Peyer's patch (tissue), 4 donors: ENCODE data around the gene SDHC. TPM values are rescaled to one million over a fixed set of nuclear protein-coding genes. Genes with fewer than 3 reads are reported as not detected.
"Not testable (repeated sequence)": the region's sequence is repeated elsewhere in the genome, so short reads cannot be mapped to it uniquely, and the experiment has no call there.

Experiments
- DNase-seq, 3 donors: peaks; one replicate each; pipeline ENCODE4 v3.0.0-alpha.2; 2017 to 2019
- H3K27ac ChIP-seq, 4 donors: fragments of 200-600 bp; sonication (generic); one replicate each; pipeline ENCODE4 v1.5.1; 2016 to 2019
- H3K27me3 ChIP-seq, 2 donors: fragments of 200-600 bp; sonication (generic); one replicate each; pipeline ENCODE4 v1.5.1; 2019
- H3K36me3 ChIP-seq, 3 donors: fragments of 200-600 bp; sonication (generic); one replicate each; pipeline ENCODE4 v1.5.1; 2016 to 2019
- H3K4me1 ChIP-seq, 4 donors: fragments of 200-600 bp; sonication (generic); one replicate each; pipeline ENCODE4 v1.5.1; 2016 to 2019
- H3K4me3 ChIP-seq, 4 donors: fragments of 200-600 bp; sonication (generic); 1 replicate in 3 of 4; 2 replicates in 1 of 4; pipeline ENCODE4 v1.5.1; 2016 to 2019; ENCODE audit warnings: mild to moderate bottlenecking in 1 of 4
- H3K9me3 ChIP-seq, 4 donors: fragments of 200-600 bp; sonication (generic); one replicate each; pipeline ENCODE4 v1.5.1; 2016 to 2019; ENCODE audit warnings: mild to moderate bottlenecking in 1 of 4
- CTCF ChIP-seq, 6 experiments: fragments of 450-650 bp in 4 of 6; fragments of 200-600 bp in 2 of 6; sonication (generic) in 1 of 6; IDR thresholded peaks; one replicate each; pipeline ENCODE4 v1.5.1; 2017 to 2019; ENCODE audit warnings: antibody characterized with exemption in 6 of 6, mild to moderate bottlenecking in 3 of 6, moderate library complexity in 1 of 6
- POLR2A ChIP-seq, 2 donors: fragments of 450-650 bp; IDR thresholded peaks; one replicate each; pipeline ENCODE4 v1.5.1; 2017; ENCODE audit warnings: antibody characterized with exemption in 2 of 2, mild to moderate bottlenecking in 2 of 2, moderate library complexity in 2 of 2
- total RNA-seq, 4 donors: library from RNA; depleted of rRNA; stranded (reverse); fragments of >200 nt; gene quantifications; one replicate each; pipeline ENCODE4 v1.1.0, GENCODE V29; 2016

SDHC gene
- total RNA-seq, 4 donors from 2014 or later: 33.3 to 85.5 (median 60.6) TPM

- Histone ChIP-seq H3K4me1 (peaks cover 0 to 15% (median 2%) of the 10 kb centered on the region in 4 donors), H3K27me3 (no peaks in the 10 kb centered on the region), H3K27ac (peak overlapping the region; percentile 98 to 99 (median 98)), H3K9me3 (no peaks in the 10 kb centered on the region), H3K36me3 (no peaks in the 10 kb centered on the region), H3K4me3 (peak overlapping the region; percentile 61 to 80 (median 68))
- TF ChIP-seq CTCF (IDR thresholded peaks at IDR 0.05): peak in 5 of 6 experiments; percentile 48 to 74 (median 64)
- peak; percentile 56 to 57 for TF ChIP-seq POLR2A (IDR thresholded peaks at IDR 0.05)
- DNase-seq: peak; percentile 90 to 96 (median 93)
Observed at GRCh38 chr1:161399257-161399998, 85.2 kb downstream of the SDHC start.

- H3K4me3 ChIP-seq: no peak overlapping the region
- no peak for DNase-seq
Observed at GRCh38 chr1:161402446-161402845, 88.3 kb downstream of the SDHC start.

GRCh38 chr1:161404051-161404597 lies 89.9 kb downstream of the SDHC start:
- Histone ChIP-seq H3K27ac (no peak overlapping the region), H3K36me3 (no peaks in the 10 kb centered on the region), H3K9me3 (no peaks in the 10 kb centered on the region), H3K27me3 (no peaks in the 10 kb centered on the region), H3K4me1 (peaks cover 0 to 15% (median 0%) of the 10 kb centered on the region in 4 donors), H3K4me3 (no peak overlapping the region)
- TF ChIP-seq POLR2A (IDR thresholded peaks at IDR 0.05) (no peak), CTCF (IDR thresholded peaks at IDR 0.05) (no peak)
- DNase-seq: no peak

More at GRCh38 chr1:161402446-161402845, 88.3 kb downstream of the SDHC start:
- Histone ChIP-seq H3K27me3 (no peaks in the 10 kb centered on the region), H3K4me1 (peaks cover 0 to 15% (median 2%) of the 10 kb centered on the region in 4 donors), H3K9me3 (no peaks in the 10 kb centered on the region), H3K36me3 (no peaks in the 10 kb centered on the region), H3K27ac (no peak overlapping the region)
- TF ChIP-seq CTCF (IDR thresholded peaks at IDR 0.05) (no peak), POLR2A (IDR thresholded peaks at IDR 0.05) (no peak)

- H3K4me1 ChIP-seq, H3K27me3 ChIP-seq, H3K27ac ChIP-seq, DNase-seq, H3K4me3 ChIP-seq, H3K9me3 ChIP-seq, H3K36me3 ChIP-seq: not testable (repeated sequence)
Observed at GRCh38 chr1:161406551-161406950, 92.4 kb downstream of the SDHC start.

GRCh38 chr1:161407451-161407985 lies 93.3 kb downstream of the SDHC start:
- peaks cover 0 to 8% (median 0%) of the 10 kb centered on the region in 4 donors for H3K4me1 ChIP-seq
- no peaks in the 10 kb centered on the region for H3K27me3 ChIP-seq
- DNase-seq: no peak
- no peak overlapping the region for H3K4me3 ChIP-seq
- TF ChIP-seq POLR2A (IDR thresholded peaks at IDR 0.05): no peak
- no peak for TF ChIP-seq CTCF (IDR thresholded peaks at IDR 0.05)
- no peak overlapping the region for H3K27ac ChIP-seq
- H3K36me3 ChIP-seq: no peaks in the 10 kb centered on the region
- H3K9me3 ChIP-seq: no peaks in the 10 kb centered on the region

- TF ChIP-seq POLR2A (IDR thresholded peaks at IDR 0.05) (no peak), CTCF (IDR thresholded peaks at IDR 0.05) (no peak)
- H3K9me3 ChIP-seq: no peaks in the 10 kb centered on the region
- H3K27me3 ChIP-seq: no peaks in the 10 kb centered on the region
- no peak overlapping the region for H3K27ac ChIP-seq
- H3K36me3 ChIP-seq: no peaks in the 10 kb centered on the region
- H3K4me3 ChIP-seq: no peak overlapping the region
- DNase-seq: no peak
- H3K4me1 ChIP-seq: peaks cover 0 to 5% (median 0%) of the 10 kb centered on the region in 4 donors
Observed at GRCh38 chr1:161408429-161409052, 94.4 kb downstream of the SDHC start.

- peak overlapping the region in 2 of 4 donors; percentile 58 to 72 for H3K27ac ChIP-seq
- H3K4me1 ChIP-seq: not testable (repeated sequence)
Observed at GRCh38 chr1:161409848-161410635, 95.9 kb downstream of the SDHC start.

GRCh38 chr1:161410636-161410970 lies 96.4 kb downstream of the SDHC start:
- H3K9me3 ChIP-seq, DNase-seq, H3K4me3 ChIP-seq, H3K36me3 ChIP-seq, H3K4me1 ChIP-seq, H3K27ac ChIP-seq, H3K27me3 ChIP-seq: not testable (repeated sequence)

More at GRCh38 chr1:161409848-161410635, 95.9 kb downstream of the SDHC start:
- not testable (repeated sequence) for H3K36me3 ChIP-seq, H3K27me3 ChIP-seq, DNase-seq, H3K4me3 ChIP-seq, H3K9me3 ChIP-seq
